K562 (cell line): Measurements from ENCODE around the gene CREB5.

Source experiments
- SMARCB1 ChIP-seq: IDR thresholded peaks from 2 replicates; pipeline ENCODE4 v1.6.1; 2011; ENCODE audit warnings: improper control_type of control experiment, low read depth; ENCODE audit not compliant: insufficient read length
- TF ChIP-seq, protein P1 (sequence below): fragments of 250-450 bp; sonication (Bioruptor Pico); IDR thresholded peaks from 2 replicates; pipeline ENCODE4 v1.4.0; 2020; ENCODE audit warnings: mild to moderate bottlenecking, moderate library complexity
- TF ChIP-seq, protein P2 (sequence below), 3 experiments: IDR thresholded peaks in 2 of 3; conservative IDR thresholded peaks in 1 of 3; 2 replicates each; pipeline ENCODE4 v1.5.1; 2011 to 2012; ENCODE audit warnings: low read length in 3 of 3, mild to moderate bottlenecking in 3 of 3, control low read depth in 2 of 3, improper control_type of control experiment in 1 of 3, inconsistent platforms in 1 of 3, low read depth in 1 of 3, mixed read lengths in 1 of 3, moderate library complexity in 1 of 3; ENCODE audit not compliant: insufficient read depth in 2 of 3

DNA sequence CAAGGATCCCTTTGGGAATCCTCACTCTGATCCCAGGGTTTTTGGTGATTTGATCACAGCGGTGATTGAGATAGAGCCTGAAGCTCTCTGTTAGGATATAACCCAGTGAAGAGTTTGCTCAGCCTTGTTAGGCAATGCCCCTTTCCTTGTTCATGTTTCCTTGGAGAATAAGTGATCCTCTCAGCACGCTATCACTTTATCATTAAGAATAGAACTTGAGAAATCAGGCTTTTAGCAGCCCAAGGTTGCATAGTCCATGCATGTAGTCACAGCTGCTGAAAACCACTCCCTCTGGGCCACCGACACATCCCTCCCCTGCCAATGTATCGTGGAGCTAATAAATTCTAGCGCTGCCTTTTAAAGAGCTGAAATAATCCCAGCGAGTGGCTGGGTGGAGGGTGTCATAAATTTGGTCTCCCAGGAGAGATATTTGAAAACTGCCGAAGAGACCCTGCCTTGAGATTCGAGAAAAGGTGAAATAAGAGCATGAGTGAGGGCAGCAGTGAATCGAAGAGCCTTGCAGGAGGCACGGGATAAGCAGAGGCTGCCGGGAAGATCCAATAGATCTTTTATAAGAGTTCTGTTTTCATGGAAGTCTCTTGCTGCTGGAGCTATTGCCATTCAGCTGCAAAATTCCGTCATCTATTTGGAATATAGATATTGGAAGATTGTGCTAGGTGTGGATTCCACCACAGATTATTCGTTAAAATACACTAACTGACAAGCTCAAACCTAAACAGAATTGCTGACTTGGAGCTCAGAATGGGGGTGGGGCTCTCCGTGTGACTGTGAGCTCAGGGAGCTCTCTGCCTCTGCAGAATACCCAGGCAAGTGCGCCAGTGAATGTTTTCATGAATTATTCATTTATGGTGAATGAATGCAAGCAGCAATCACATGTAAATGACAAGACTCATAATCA lies 296.0 kb downstream of the CREB5 start:
- no peak for TF ChIP-seq SMARCB1
- TF ChIP-seq, protein P1, sequence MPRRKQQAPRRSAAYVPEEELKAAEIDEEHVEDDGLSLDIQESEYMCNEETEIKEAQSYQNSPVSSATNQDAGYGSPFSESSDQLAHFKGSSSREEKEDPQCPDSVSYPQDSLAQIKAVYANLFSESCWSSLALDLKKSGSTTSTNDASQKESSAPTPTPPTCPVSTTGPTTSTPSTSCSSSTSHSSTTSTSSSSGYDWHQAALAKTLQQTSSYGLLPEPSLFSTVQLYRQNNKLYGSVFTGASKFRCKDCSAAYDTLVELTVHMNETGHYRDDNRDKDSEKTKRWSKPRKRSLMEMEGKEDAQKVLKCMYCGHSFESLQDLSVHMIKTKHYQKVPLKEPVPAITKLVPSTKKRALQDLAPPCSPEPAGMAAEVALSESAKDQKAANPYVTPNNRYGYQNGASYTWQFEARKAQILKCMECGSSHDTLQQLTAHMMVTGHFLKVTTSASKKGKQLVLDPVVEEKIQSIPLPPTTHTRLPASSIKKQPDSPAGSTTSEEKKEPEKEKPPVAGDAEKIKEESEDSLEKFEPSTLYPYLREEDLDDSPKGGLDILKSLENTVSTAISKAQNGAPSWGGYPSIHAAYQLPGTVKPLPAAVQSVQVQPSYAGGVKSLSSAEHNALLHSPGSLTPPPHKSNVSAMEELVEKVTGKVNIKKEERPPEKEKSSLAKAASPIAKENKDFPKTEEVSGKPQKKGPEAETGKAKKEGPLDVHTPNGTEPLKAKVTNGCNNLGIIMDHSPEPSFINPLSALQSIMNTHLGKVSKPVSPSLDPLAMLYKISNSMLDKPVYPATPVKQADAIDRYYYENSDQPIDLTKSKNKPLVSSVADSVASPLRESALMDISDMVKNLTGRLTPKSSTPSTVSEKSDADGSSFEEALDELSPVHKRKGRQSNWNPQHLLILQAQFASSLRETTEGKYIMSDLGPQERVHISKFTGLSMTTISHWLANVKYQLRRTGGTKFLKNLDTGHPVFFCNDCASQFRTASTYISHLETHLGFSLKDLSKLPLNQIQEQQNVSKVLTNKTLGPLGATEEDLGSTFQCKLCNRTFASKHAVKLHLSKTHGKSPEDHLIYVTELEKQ (CRISPR knock-in tag) = no peak
- TF ChIP-seq, protein P2, sequence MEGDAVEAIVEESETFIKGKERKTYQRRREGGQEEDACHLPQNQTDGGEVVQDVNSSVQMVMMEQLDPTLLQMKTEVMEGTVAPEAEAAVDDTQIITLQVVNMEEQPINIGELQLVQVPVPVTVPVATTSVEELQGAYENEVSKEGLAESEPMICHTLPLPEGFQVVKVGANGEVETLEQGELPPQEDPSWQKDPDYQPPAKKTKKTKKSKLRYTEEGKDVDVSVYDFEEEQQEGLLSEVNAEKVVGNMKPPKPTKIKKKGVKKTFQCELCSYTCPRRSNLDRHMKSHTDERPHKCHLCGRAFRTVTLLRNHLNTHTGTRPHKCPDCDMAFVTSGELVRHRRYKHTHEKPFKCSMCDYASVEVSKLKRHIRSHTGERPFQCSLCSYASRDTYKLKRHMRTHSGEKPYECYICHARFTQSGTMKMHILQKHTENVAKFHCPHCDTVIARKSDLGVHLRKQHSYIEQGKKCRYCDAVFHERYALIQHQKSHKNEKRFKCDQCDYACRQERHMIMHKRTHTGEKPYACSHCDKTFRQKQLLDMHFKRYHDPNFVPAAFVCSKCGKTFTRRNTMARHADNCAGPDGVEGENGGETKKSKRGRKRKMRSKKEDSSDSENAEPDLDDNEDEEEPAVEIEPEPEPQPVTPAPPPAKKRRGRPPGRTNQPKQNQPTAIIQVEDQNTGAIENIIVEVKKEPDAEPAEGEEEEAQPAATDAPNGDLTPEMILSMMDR (IDR thresholded peaks at IDR 0.05 in 2 of 3, conservative IDR thresholded peaks at IDR 0.05 in 1 of 3; ENCODE audit: insufficient read depth in 2 of 3, low read depth in 1 of 3, low read length in 3 of 3) = no peak
